ENCODE data around the gene COQ8A.

GRCh38 chr1:226994586-226995364 is 54.7 kb downstream of the COQ8A start:
- no peak for TF ChIP-seq CTCF (conservative IDR thresholded peaks at IDR 0.05 in 1 of 2, IDR thresholded peaks at IDR 0.05 in 1 of 2; ENCODE audit: low read depth in 1 of 2, low read length in 2 of 2)
- TF ChIP-seq EZH2 (IDR thresholded peaks at IDR 0.05; ENCODE audit: low read length, missing control alignments) = no peak

Measured in fibroblast of lung (primary cell).